Endothelial cell of umbilical vein (primary cell): ENCODE results near the gene PCDHB5. TPM values are rescaled to one million over a fixed set of nuclear protein-coding genes. Genes with fewer than 3 reads are reported as not detected.
"Not testable (repeated sequence)": the region's sequence is repeated elsewhere in the genome, so short reads cannot be mapped to it uniquely, and the experiment has no call there.

Experiments used
- BruUV-seq: library from RNA; stranded (reverse); fragments of 400-500 nt; replicated peaks from 2 replicates; lab custom pipeline; 2021; lab: Mats Ljungman, UMichigan
- CTCF ChIA-PET: fragments of 300-600, 350-600 bp; sonication (Branson Sonifier 250); formaldehyde crosslinking; loops from one replicate; lab custom pipeline; 2021; ENCODE audit warnings: antibody characterized with exemption, inconsistent platforms; lab: Charles Lee
- POLR2A ChIA-PET: fragments of 300-600, 350-600 bp; sonication (Branson Sonifier 250); formaldehyde crosslinking; loops from one replicate; lab custom pipeline; 2021; ENCODE audit warnings: antibody characterized with exemption, inconsistent platforms; lab: Charles Lee
- DNase-seq: peaks from one replicate; pipeline ENCODE4 v3.0.0-alpha.2; 2011; ENCODE audit warnings: low read depth, low spot score
- FAIRE-seq: peaks from 2 replicates; lab custom pipeline; 2011; peaks lifted over from hg19 to GRCh38; lab: Jason Lieb, UNC
- H2AFZ ChIP-seq: 2 replicates; pipeline ENCODE4 v1.6.0; 2012; ENCODE audit warnings: low read depth, low read length, control low read depth, inconsistent platforms
- H3K27ac ChIP-seq: 2 replicates; pipeline ENCODE4 v1.5.1; 2011; ENCODE audit warnings: low read depth, mild to moderate bottlenecking, control low read depth, low read length, moderate library complexity; ENCODE audit not compliant: insufficient read depth
- H3K27me3 ChIP-seq, 2 experiments: 2 replicates each; pipeline versions ENCODE4 v1.6.0 to v1.6.1; 2011; ENCODE audit warnings: low read length in 2 of 2, mixed read lengths in 1 of 2; ENCODE audit not compliant: control insufficient read depth in 2 of 2, insufficient read depth in 2 of 2
- H3K36me3 ChIP-seq, 2 experiments: 2 replicates in 1 of 2; 3 replicates in 1 of 2; pipeline ENCODE4 v1.5.1; 2011; ENCODE audit warnings: low read length in 2 of 2, mild to moderate bottlenecking in 1 of 2, moderate library complexity in 1 of 2; ENCODE audit not compliant: control insufficient read depth in 2 of 2, insufficient read depth in 2 of 2; ENCODE audit errors: extremely low read depth in 1 of 2
- H3K4me1 ChIP-seq: 3 replicates; pipeline ENCODE4 v1.5.1; 2011; ENCODE audit warnings: mild to moderate bottlenecking, low read length; ENCODE audit not compliant: control insufficient read depth, insufficient read depth; ENCODE audit errors: extremely low read depth
- H3K4me2 ChIP-seq: 2 replicates; pipeline ENCODE4 v1.6.1; 2011; ENCODE audit warnings: low read length, control low read depth, mixed read lengths; ENCODE audit not compliant: insufficient read depth
- H3K4me3 ChIP-seq, 3 experiments: fragments of 200-600 bp in 1 of 3; sonication (generic), shearing (Covaris generic) in 1 of 3; replicated peaks in 1 of 3; 2 replicates each; pipeline ENCODE4 v1.5.1; 2011 to 2016; ENCODE audit warnings: control low read depth in 3 of 3, low read length in 3 of 3, mild to moderate bottlenecking in 2 of 3, inconsistent platforms in 1 of 3, low read depth in 1 of 3, moderate library complexity in 1 of 3; ENCODE audit not compliant: insufficient read depth in 1 of 3
- H3K79me2 ChIP-seq: 2 replicates; pipeline ENCODE4 v1.6.0; 2012; ENCODE audit warnings: low read length, inconsistent platforms; ENCODE audit not compliant: control insufficient read depth, insufficient read depth
- H3K9ac ChIP-seq: replicated peaks from 2 replicates; pipeline ENCODE3; 2011; ENCODE audit warnings: low read length, control low read depth; ENCODE audit not compliant: insufficient read depth; ENCODE audit errors: extremely low read depth
- H3K9me1 ChIP-seq: replicated peaks from 3 replicates; pipeline ENCODE4 v1.6.0; 2011; ENCODE audit warnings: mild to moderate bottlenecking, low read length; ENCODE audit not compliant: control insufficient read depth, insufficient read depth; ENCODE audit errors: extremely low read depth
- H3K9me3 ChIP-seq: replicated peaks from 2 replicates; pipeline ENCODE4 v1.5.1; 2012; ENCODE audit warnings: low read length, inconsistent platforms; ENCODE audit not compliant: control insufficient read depth, insufficient read depth
- H4K20me1 ChIP-seq: replicated peaks from 2 replicates; pipeline ENCODE3; 2011; ENCODE audit warnings: mild to moderate bottlenecking, low read length; ENCODE audit not compliant: control insufficient read depth, insufficient read depth; ENCODE audit errors: extremely low read depth
- CTCF ChIP-seq, 2 donors: IDR thresholded peaks; 1 replicate in 1 of 2; 2 replicates in 1 of 2; pipeline ENCODE4 v1.5.1; 2011; ENCODE audit warnings: low read length in 2 of 2, mild to moderate bottlenecking in 2 of 2, moderate library complexity in 2 of 2, control low read depth in 1 of 2, inconsistent platforms in 1 of 2, low read depth in 1 of 2; ENCODE audit not compliant: insufficient read depth in 1 of 2; ENCODE audit errors: extremely low read depth in 1 of 2
- EZH2 ChIP-seq: IDR thresholded peaks from 2 replicates; pipeline ENCODE4 v1.6.1; 2012; ENCODE audit warnings: borderline replicate concordance, low read depth, mild to moderate bottlenecking, moderate library complexity, low read length, inconsistent platforms; ENCODE audit not compliant: severe bottlenecking
- FOS ChIP-seq: IDR thresholded peaks from 2 replicates; pipeline ENCODE4 v1.6.1; 2011; ENCODE audit warnings: mild to moderate bottlenecking, low read length, moderate library complexity, borderline replicate concordance; ENCODE audit not compliant: insufficient read depth
- GATA2 ChIP-seq: IDR thresholded peaks from 2 replicates; pipeline ENCODE4 v1.7.0; 2011; ENCODE audit warnings: low read depth, mild to moderate bottlenecking, moderate library complexity, mixed read lengths, low read length; ENCODE audit not compliant: insufficient read length, insufficient read depth
- JUN ChIP-seq: IDR thresholded peaks from 2 replicates; pipeline ENCODE4 v1.6.1; 2011; ENCODE audit warnings: borderline replicate concordance, low read depth; ENCODE audit not compliant: insufficient read length, insufficient read depth
- MAX ChIP-seq: IDR thresholded peaks from 2 replicates; pipeline ENCODE4 v1.6.1; 2011; ENCODE audit not compliant: insufficient read depth, insufficient read length
- MYC ChIP-seq: IDR thresholded peaks from one replicate; pipeline ENCODE4 v1.6.1; 2011; ENCODE audit warnings: mild to moderate bottlenecking, low read depth, low read length
- POLR2A ChIP-seq: IDR thresholded peaks from 2 replicates; pipeline ENCODE4 v1.6.1; 2012; ENCODE audit warnings: low read depth, mild to moderate bottlenecking, control low read depth, low read length
- POLR2AphosphoS5 ChIP-seq: IDR thresholded peaks from 2 replicates; pipeline ENCODE4 v1.6.1; 2012; ENCODE audit warnings: low read depth, mild to moderate bottlenecking, control low read depth, low read length, moderate library complexity; ENCODE audit not compliant: insufficient read depth
- dilution Hi-C: fragments of 300-500 bp; cut with MboI; formaldehyde crosslinking; loops from one replicate; pipeline ENCODE4 v1.15.0; 2019; ENCODE audit warnings: low sequenced_read_pairs; ENCODE audit not compliant: extremely low pct_ligation_motif_present
- intact Hi-C: fragments of 100-400 bp; cut with micrococcal nuclease; formaldehyde crosslinking; loops from one replicate; pipeline ENCODE4 v1.10.0; 2022
- polyA plus RNA-seq, 4 experiments: library from polyadenylated mRNA; depleted of rRNA in 3 of 4; stranded (reverse) in 3 of 4; unstranded in 1 of 4; fragments of >200 nt; gene quantifications; 2 replicates each; pipeline versions ENCODE4 v1.2.1 to v1.2.3, GENCODE V29; 2011 to 2012; ENCODE audit warnings: missing spikeins in 1 of 4
- total RNA-seq: library from RNA; stranded (reverse); gene quantifications from 2 replicates; pipeline ENCODE4 v1.2.3, GENCODE V29; 2021

The PCDHB5 gene
- total and polyA plus RNA-seq, 2 donors (not counting 3 experiments of a cell fraction or from before 2014, with no cell fraction given) = 0.27 to 0.80 TPM

GRCh38 chr5:141102070-141102469, 32.9 kb upstream of the PCDHB5 start:
- dilution Hi-C loops, H3K36me3 ChIP-seq, H4K20me1 ChIP-seq, POLR2A ChIA-PET, H3K27me3 ChIP-seq, H3K4me1 ChIP-seq, DNase-seq, H3K4me3 ChIP-seq, CTCF ChIA-PET, H3K9me1 ChIP-seq, FAIRE-seq, intact Hi-C loops, H3K9ac ChIP-seq, H2AFZ ChIP-seq, H3K4me2 ChIP-seq, H3K27ac ChIP-seq, H3K9me3 ChIP-seq, H3K79me2 ChIP-seq, BruUV-seq: not testable (repeated sequence)

GRCh38 chr5:141102471-141102870, 32.5 kb upstream of the PCDHB5 start:
- H3K9me3 ChIP-seq, intact Hi-C loops, H3K27ac ChIP-seq, H3K9ac ChIP-seq, dilution Hi-C loops, CTCF ChIA-PET, H3K4me1 ChIP-seq, H3K27me3 ChIP-seq, H3K9me1 ChIP-seq, H3K36me3 ChIP-seq, FAIRE-seq, H3K79me2 ChIP-seq, BruUV-seq, H3K4me3 ChIP-seq, POLR2A ChIA-PET, H4K20me1 ChIP-seq, H2AFZ ChIP-seq, H3K4me2 ChIP-seq, DNase-seq: not testable (repeated sequence)

GRCh38 chr5:141105350-141105749, 29.7 kb upstream of the PCDHB5 start:
- Histone ChIP-seq H3K4me2 (no peak overlapping the region), H3K9me3 (no peaks in the 10 kb centered on the region), H4K20me1 (no peaks in the 10 kb centered on the region), H3K4me1 (no peaks in the 10 kb centered on the region), H3K4me3 (no peak overlapping the region), H3K9me1 (no peaks in the 10 kb centered on the region), H2AFZ (no peak overlapping the region), H3K27me3 (no peaks in the 10 kb centered on the region), H3K36me3 (no peaks in the 10 kb centered on the region), H3K27ac (no peak overlapping the region), H3K9ac (no peak overlapping the region), H3K79me2 (no peaks in the 10 kb centered on the region)
- POLR2A ChIA-PET = no interaction called here
- intact Hi-C loops = no loop called here
- no TSS peak for BruUV-seq
- DNase-seq = no peak
- FAIRE-seq = no peak
- dilution Hi-C loops = no loop called here
- CTCF ChIA-PET = no interaction called here
- TF ChIP-seq GATA2 (no peak), POLR2A (no peak), EZH2 (no peak), CTCF (IDR thresholded peaks at IDR 0.05; ENCODE audit: extremely low read depth in 1 of 2, insufficient read depth in 1 of 2, low read depth in 1 of 2, low read length in 2 of 2) (no peak), JUN (no peak), POLR2AphosphoS5 (no peak), MYC (no peak), FOS (no peak), MAX (no peak)
